ENCODE measurements around the gene GRB7. TPM values are rescaled to one million over a fixed set of nuclear protein-coding genes. Genes with fewer than 3 reads are reported as not detected.

GRB7 gene
- total RNA-seq, 4 donors from 2014 or later, result 0.44 TPM; not detected in 3

DNA sequence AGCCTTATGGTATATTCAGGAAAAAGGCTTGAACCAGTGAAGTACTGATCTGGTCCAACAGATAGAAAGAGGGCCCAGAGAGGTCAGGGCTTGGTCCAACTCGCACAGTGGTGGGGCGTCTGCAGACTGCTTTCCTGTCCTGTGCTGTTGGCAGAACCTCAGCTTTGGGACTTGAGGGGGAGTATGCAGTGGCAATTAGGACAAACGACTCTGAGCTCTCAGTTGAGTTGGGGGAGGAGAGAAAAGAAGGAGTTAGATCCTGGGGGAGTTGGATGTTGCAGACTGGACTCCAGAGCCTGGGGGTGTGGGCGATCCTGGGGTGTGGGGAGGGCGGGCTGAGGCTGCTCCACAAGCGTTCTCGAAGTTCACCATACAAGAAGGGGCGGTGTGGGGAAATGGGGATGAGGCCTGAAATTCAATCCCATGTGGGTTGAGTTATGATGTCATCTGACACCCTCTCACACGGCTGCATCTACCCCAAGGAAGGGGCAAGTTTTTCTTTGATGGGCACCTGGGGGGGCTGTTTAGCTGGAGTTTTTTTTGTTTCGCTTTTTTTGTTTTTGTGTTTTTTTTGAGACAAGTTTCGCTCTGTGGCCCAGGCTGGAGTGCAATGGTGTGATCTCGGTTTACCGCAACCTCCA lies 14.6 kb downstream of the GRB7 start:
- TF ChIP-seq, protein P1, sequence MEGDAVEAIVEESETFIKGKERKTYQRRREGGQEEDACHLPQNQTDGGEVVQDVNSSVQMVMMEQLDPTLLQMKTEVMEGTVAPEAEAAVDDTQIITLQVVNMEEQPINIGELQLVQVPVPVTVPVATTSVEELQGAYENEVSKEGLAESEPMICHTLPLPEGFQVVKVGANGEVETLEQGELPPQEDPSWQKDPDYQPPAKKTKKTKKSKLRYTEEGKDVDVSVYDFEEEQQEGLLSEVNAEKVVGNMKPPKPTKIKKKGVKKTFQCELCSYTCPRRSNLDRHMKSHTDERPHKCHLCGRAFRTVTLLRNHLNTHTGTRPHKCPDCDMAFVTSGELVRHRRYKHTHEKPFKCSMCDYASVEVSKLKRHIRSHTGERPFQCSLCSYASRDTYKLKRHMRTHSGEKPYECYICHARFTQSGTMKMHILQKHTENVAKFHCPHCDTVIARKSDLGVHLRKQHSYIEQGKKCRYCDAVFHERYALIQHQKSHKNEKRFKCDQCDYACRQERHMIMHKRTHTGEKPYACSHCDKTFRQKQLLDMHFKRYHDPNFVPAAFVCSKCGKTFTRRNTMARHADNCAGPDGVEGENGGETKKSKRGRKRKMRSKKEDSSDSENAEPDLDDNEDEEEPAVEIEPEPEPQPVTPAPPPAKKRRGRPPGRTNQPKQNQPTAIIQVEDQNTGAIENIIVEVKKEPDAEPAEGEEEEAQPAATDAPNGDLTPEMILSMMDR (IDR thresholded peaks at IDR 0.05; ENCODE audit: low read depth), result no peak

GRCh38 chr17:39753514-39754160 lies 15.9 kb downstream of the GRB7 start:
- TF ChIP-seq, protein P1 (IDR thresholded peaks at IDR 0.05; ENCODE audit: low read depth), result no peak

GRCh38 chr17:39754161-39754957 lies 16.6 kb downstream of the GRB7 start:
- TF ChIP-seq, protein P1 (IDR thresholded peaks at IDR 0.05; ENCODE audit: low read depth), result no peak

DNA sequence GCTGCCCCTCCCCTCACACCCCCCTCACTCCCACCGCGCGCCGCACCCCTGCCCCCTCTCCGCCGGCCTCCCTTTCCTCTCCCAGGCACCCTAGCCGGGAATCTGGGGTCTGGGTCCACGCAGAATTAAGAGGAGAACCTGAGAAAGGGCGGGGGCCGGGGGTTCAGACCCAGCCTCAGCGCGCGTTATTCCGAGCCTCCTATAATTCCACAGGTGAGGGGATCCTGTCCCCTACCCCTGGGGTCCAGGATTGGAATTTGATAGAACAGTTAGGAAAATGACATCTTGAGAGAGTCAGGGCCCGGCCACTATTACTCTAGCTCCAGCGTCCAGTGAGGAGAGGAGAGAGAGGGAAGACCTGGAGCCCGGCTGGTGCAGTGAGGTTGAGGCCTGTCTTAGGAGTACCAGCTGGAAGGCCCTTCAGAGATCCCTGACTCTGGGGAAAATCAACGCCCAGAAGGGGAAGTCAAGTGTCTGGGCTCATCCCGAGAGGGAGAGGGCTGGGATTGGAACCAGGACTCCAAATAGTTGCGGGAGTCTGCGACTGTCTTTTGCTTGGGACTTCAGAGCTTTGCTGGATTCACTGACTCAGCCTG lies 17.3 kb downstream of the GRB7 start:
- TF ChIP-seq, protein P1 (IDR thresholded peaks at IDR 0.05; ENCODE audit: low read depth), result no peak

DNA sequence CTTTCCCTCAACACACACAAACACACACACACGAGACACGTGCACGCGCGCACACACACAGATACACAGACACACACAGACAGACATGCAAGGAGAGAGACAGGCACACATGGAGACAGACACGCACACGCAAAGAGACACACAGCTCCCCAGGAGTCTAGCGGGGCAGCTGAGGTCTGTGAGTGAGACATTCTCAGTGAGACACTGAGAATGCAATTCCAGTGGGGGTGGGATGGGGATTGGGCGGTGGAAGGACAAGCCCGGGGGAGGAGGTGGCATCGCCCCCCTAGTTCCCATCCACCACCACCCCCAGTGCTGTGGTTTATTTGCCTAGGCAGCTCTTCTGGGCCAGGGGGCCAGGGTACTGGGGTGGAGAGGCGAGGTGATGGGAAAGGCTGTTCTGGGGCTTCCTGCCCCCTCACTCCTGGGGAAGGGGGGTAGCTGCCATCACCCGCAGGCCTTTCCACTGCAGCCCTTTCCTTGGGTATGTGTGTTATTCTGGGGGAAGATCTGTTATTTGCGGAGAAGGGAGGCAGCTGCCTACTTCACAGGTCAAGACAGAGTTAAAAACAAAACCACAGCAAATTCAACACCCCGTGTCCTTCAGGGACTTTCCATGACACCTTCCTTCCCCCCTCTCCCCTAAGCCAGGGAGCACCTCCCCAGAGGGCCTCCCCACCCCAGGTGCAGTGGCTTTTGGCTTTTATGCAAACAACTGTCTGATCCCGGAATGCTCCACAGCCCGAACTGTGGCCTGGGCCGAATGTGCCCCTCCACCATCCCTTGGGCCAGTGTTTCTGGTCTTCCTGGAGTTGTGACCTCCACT lies 18.0 kb downstream of the GRB7 start:
- TF ChIP-seq, protein P1 (IDR thresholded peaks at IDR 0.05; ENCODE audit: low read depth), result no peak

DNA sequence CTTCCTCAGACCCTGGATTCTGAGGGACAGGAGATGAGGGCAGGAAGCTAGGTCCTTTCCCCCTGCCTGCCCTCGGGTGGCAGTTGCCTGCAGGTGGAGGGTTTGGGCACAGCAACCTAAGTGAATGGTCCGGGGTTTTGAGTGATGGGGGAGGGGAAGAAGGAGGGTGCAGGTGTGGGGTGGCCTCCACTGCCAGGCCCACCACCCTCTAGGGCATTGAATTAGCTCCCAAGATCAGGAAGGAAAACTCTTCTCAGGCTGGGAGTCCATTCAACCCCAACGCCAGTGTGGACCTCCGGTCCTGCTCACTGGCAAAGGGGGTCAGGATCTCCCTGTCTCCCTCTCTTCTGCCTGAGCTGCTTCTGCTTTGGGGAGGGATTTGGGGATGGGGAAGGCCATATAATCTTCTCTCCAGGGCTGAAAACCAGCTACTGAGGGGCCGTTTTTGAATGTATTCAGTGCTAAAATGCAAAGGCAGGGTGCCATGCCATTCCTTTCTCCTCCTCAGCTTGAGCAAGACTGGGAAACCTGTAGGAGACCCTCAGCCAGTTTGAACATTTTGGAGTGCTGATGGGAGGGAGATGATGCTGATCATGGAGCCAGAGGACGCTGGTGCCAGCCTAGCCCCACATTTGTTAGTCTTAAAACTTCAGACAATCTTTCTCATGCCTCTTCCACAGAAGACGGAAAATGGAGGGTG lies 18.8 kb downstream of the GRB7 start:
- TF ChIP-seq, protein P1 (IDR thresholded peaks at IDR 0.05; ENCODE audit: low read depth), result no peak

Data from subcutaneous adipose tissue (tissue), 4 donors.